GM18508 (cell line): ENCODE data around the gene SLC25A25.
"Not testable (repeated sequence)": the region's sequence is repeated elsewhere in the genome, so short reads cannot be mapped to it uniquely, and the experiment has no call there.

Experiments used
- ATAC-seq: cut with Tn5 transposase; IDR thresholded peaks from one replicate; pipeline ENCODE4 v1.9.1; 2021; ENCODE audit warnings: moderate number of reproducible peaks; ENCODE audit not compliant: insufficient read depth, unreplicated experiment

The SLC25A25 gene

GRCh38 chr9:128067645-128068385 lies at the start of gene SLC25A25:
SLC25A25 (plus strand) TSS chr9:128068232; CDS start chr9:128068320, 88 bp downstream.
- peak; percentile 40 for ATAC-seq

GRCh38 chr9:128020692-128021091 lies 47.3 kb upstream of the SLC25A25 start:
- ATAC-seq, result no peak

- ATAC-seq, result no peak
Observed at GRCh38 chr9:128021098-128021497, 46.9 kb upstream of the SLC25A25 start.

- ATAC-seq, result no peak
Observed at GRCh38 chr9:128022886-128023285, 45.1 kb upstream of the SLC25A25 start.

GRCh38 chr9:128023671-128024070 lies 44.4 kb upstream of the SLC25A25 start:
- not testable (repeated sequence) for ATAC-seq

- ATAC-seq, result no peak
Observed at GRCh38 chr9:128024761-128025308, 43.2 kb upstream of the SLC25A25 start.

GRCh38 chr9:128025736-128026135 lies 42.3 kb upstream of the SLC25A25 start:
- ATAC-seq, result no peak

GRCh38 chr9:128026255-128026772 lies 41.7 kb upstream of the SLC25A25 start:
- ATAC-seq, result no peak

- ATAC-seq, result no peak
Observed at GRCh38 chr9:128026773-128027541, 41.1 kb upstream of the SLC25A25 start.

GRCh38 chr9:128027705-128028104 lies 40.3 kb upstream of the SLC25A25 start:
- no peak for ATAC-seq

- no peak for ATAC-seq
Observed at GRCh38 chr9:128033609-128034008, 34.4 kb upstream of the SLC25A25 start.

GRCh38 chr9:128034821-128035652 lies 33.0 kb upstream of the SLC25A25 start:
- no peak for ATAC-seq

GRCh38 chr9:128036522-128036921 lies 31.5 kb upstream of the SLC25A25 start:
- not testable (repeated sequence) for ATAC-seq

GRCh38 chr9:128040783-128041182 lies 27.2 kb upstream of the SLC25A25 start:
- not testable (repeated sequence) for ATAC-seq

GRCh38 chr9:128042043-128042442 lies 26.0 kb upstream of the SLC25A25 start:
- no peak for ATAC-seq

GRCh38 chr9:128043467-128043868 lies 24.6 kb upstream of the SLC25A25 start:
- ATAC-seq, result no peak

GRCh38 chr9:128045409-128045808 lies 22.6 kb upstream of the SLC25A25 start:
- not testable (repeated sequence) for ATAC-seq

GRCh38 chr9:128045831-128046230 lies 22.2 kb upstream of the SLC25A25 start:
- ATAC-seq, result no peak

GRCh38 chr9:128047231-128047630 lies 20.8 kb upstream of the SLC25A25 start:
- no peak for ATAC-seq

- no peak for ATAC-seq
Observed at GRCh38 chr9:128048663-128049062, 19.4 kb upstream of the SLC25A25 start.
